ENCODE results near the gene TMEM150A.

GRCh38 chr2:85578243-85579180, 24.0 kb downstream of the TMEM150A start:
- no peak for TF ChIP-seq CTCF (IDR thresholded peaks at IDR 0.05)
- no peak for TF ChIP-seq ZFX (IDR thresholded peaks at IDR 0.05; ENCODE audit: borderline replicate concordance)
